HEK293T (cell line): Measurements from ENCODE around the gene CNIH3.

Experiments
- BHLHE40 ChIP-seq: fragments of 450-650 bp; IDR thresholded peaks from 2 replicates; pipeline ENCODE4 v1.6.1; 2016; ENCODE audit warnings: mild to moderate bottlenecking, moderate library complexity, borderline replicate concordance
- ELF4 ChIP-seq: fragments of 450-650 bp; IDR thresholded peaks from 2 replicates; pipeline ENCODE4 v1.6.1; 2017; ENCODE audit warnings: antibody characterized with exemption
- FOXK2 ChIP-seq: fragments of 450-650 bp; IDR thresholded peaks from 2 replicates; pipeline ENCODE4 v1.6.1; 2016; ENCODE audit warnings: mild to moderate bottlenecking
- FOXM1 ChIP-seq: fragments of 450-650 bp; IDR thresholded peaks from 2 replicates; pipeline ENCODE4 v1.6.1; 2017; ENCODE audit warnings: mild to moderate bottlenecking, borderline replicate concordance
- L3MBTL2 ChIP-seq: fragments of 450-650 bp; conservative IDR thresholded peaks from 2 replicates; pipeline ENCODE4 v1.6.1; 2016; ENCODE audit warnings: mild to moderate bottlenecking
- SUZ12 ChIP-seq: fragments of 450-650 bp; IDR thresholded peaks from 2 replicates; pipeline ENCODE4 v1.6.1; 2016; ENCODE audit warnings: mild to moderate bottlenecking
- ZNF384 ChIP-seq: fragments of 450-650 bp; IDR thresholded peaks from 2 replicates; pipeline ENCODE4 v1.6.1; 2016

DNA sequence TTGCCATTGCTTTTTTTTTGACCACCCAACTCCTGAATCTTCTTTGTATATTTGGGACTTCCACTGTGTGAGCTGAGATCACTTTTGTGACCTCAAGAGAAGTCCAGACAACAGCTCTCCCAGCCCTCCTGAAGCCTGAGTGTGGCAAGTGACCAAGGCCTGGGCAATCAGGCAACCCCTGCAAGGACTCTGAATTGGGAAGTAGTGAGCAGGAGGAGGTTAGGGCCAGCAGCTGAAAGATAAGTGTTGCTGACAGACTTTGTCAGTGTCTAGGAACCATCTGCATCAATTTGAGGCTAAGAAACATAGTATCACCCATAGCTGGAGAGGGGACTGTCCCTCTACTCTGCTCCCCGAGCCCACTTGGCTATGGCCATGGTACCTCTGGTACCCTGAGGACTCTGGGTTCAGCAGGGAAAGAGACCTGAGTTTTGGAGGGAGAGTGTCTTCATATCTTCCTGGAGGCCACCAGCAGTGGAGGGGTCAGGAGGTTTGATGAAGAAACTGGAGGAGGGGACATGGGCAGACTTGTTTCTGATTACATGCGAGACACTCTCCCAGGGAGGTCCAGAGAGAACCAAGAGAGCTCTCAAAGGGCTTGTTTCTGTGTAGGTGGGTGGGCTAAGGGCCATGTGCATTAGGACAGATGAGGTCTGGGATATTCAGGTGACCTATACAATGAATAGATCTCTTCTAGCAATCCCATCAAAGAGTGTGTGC, 166.3 kb downstream of the CNIH3 start:
- TF ChIP-seq BHLHE40 (no peak), ZNF384 (no peak), L3MBTL2 (no peak), FOXM1 (no peak), FOXK2 (no peak), ELF4 (no peak), SUZ12 (no peak)
